Fibroblast of villous mesenchyme (primary cell): ENCODE results near the gene CTNNBIP1. TPM values are rescaled to one million over a fixed set of nuclear protein-coding genes. Genes with fewer than 3 reads are reported as not detected.

Experiments used
- DNase-seq: peaks from one replicate; pipeline ENCODE4 v3.0.0-alpha.2; 2010; ENCODE audit warnings: low read depth
- H3K4me3 ChIP-seq: 2 replicates; pipeline ENCODE4 v1.5.1; 2011; ENCODE audit warnings: low read depth, mild to moderate bottlenecking, low read length
- total RNA-seq: library from RNA; depleted of rRNA; stranded (reverse); fragments of >200 nt; gene quantifications from 2 replicates; pipeline ENCODE4 v1.2.3, GENCODE V29; 2012
- TF ChIP-seq, protein P1 (sequence below): IDR thresholded peaks from 2 replicates; pipeline ENCODE4 v1.5.1; 2012; ENCODE audit warnings: low read depth, mild to moderate bottlenecking, low read length; ENCODE audit not compliant: insufficient read depth

The CTNNBIP1 gene
- total RNA-seq, 1 donor: 13.4 TPM

DNA sequence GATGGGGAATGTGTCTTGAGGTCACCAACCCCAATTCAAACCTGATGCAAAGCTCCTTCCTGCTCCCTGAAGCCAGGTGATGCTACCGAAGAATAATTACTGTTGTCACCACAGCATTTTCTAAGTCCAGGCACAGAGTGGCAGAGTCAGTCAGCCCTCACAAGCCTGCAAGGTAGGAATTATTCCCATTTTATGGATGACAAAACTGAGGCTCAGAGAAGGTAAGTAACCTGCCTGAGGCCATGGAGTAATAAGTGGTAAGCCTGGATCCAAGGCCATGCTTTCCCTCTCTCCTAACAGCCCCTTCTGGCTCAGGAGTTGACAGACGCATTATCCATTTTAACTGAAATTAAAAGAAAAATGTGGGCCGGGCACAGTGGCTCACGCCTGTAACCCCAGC is 23.0 kb downstream of the CTNNBIP1 start:
- no peak overlapping the region for H3K4me3 ChIP-seq
- DNase-seq: no peak
- TF ChIP-seq, protein P1, sequence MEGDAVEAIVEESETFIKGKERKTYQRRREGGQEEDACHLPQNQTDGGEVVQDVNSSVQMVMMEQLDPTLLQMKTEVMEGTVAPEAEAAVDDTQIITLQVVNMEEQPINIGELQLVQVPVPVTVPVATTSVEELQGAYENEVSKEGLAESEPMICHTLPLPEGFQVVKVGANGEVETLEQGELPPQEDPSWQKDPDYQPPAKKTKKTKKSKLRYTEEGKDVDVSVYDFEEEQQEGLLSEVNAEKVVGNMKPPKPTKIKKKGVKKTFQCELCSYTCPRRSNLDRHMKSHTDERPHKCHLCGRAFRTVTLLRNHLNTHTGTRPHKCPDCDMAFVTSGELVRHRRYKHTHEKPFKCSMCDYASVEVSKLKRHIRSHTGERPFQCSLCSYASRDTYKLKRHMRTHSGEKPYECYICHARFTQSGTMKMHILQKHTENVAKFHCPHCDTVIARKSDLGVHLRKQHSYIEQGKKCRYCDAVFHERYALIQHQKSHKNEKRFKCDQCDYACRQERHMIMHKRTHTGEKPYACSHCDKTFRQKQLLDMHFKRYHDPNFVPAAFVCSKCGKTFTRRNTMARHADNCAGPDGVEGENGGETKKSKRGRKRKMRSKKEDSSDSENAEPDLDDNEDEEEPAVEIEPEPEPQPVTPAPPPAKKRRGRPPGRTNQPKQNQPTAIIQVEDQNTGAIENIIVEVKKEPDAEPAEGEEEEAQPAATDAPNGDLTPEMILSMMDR: no peak

DNA sequence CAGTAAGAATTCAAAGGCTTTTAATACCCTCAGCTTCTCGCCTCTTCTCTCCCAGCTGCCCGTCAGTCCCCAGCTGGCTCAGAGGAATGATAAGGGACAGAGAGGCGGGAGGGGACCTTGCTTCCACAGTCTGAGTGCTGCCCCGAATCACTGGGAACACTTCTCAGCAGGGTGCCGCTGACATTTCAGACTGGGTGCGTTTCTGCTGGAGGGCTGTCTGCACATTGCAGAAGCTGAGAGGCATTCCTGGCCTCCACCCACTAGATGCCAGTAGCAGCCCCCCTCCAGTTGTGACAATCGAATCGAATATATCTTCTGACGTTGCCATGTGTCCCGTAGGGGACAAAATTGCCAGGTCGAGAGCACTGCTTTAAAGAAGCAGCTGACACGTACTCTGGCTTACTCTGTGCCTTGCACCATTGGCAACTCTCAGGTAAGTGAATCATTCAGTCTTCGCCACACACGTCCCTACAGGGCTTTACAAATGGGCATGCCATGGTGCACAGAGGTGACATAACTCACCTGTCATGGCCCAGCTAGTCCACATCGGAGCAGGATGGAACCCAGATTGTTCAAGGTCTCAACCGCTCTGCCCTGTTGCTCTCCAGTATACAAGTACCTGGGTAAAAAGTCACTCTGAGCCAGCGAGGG is 23.9 kb downstream of the CTNNBIP1 start:
- DNase-seq: no peak
- H3K4me3 ChIP-seq: no peak overlapping the region
- TF ChIP-seq, protein P1: no peak

DNA sequence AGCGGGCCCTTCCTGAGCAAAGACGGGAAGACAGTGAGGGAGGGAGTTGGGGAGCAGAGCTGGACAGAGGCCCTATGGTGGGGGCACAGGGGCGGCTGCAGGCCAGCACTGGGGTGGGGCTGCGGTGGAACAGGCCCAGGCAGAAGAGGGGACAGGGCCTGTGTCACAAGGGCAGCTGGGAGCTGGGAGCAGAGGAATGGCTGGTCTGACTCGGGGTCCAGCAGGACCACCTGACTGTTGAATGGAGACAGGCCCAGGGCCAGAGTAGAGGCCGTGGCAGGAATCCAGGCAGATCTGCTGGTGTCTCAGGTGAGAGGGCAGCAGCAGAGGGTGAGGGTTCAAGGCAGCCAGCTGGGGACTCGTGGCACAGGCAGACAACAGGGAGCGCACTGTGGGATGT is 25.3 kb downstream of the CTNNBIP1 start:
- TF ChIP-seq, protein P1: no peak
- DNase-seq: no peak
- no peak overlapping the region for H3K4me3 ChIP-seq

DNA sequence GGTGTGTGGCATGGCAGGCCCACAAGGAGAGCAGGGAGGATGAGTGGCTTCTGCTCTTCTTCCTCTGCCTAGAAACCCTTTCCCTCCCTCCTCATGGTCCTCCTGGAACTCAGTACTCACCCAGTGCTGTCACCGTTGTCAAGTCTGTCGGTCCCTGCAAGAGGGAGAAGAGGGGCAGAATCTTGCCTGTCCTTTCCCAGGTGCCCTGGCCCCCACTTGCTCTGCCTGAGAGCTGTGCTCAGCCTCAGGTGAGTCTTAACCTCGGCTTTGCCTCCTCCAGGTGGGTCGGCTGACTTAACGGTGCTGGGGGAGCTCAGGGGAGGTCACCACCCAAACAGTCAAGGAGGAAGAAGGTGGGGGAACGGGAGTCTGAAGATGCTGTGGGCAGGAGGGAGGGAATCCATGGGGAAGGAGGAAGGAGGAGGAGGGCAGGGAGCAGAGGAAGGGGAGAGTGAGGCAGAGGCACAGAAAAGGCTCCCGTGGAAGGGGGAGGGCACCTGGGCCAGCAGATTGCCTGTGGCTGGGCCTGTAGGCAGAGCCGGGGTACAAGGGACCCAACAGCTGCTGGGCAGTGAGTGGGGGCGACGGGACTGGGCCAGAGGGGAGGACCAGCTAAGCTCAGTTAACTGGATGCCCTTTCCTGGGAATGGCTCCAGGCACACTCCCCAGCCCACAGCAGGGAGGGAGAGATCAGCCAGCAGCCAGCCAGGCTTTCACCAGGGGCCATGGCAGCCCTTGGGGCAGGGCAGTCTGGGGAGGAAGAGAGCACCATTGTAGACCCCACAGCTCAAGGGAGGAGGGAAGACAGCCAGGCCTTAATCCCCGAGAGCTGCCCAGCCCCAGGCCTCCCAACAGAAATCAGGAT is 26.3 kb downstream of the CTNNBIP1 start:
- TF ChIP-seq, protein P1: no peak
- H3K4me3 ChIP-seq: no peak overlapping the region
- no peak for DNase-seq

DNA sequence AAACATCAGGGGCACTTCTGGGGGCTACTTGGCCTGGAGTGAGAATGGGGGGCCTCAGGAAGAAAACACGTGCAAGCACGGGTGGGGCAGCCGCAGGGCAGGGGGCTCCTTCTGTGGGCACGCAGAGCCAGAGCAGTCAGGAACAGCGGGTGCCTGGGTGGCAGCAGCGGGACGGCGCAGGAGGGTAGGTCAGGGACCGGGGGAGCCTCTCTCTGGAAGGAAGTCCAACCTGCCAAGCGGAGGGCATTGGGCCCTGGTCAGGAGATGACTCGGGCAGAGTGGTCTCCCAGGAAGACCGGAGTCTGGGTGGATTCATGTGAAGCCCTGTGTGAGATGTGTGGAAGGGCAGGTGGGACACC is 27.1 kb downstream of the CTNNBIP1 start:
- H3K4me3 ChIP-seq: no peak overlapping the region
- TF ChIP-seq, protein P1: no peak
- DNase-seq: no peak

DNA sequence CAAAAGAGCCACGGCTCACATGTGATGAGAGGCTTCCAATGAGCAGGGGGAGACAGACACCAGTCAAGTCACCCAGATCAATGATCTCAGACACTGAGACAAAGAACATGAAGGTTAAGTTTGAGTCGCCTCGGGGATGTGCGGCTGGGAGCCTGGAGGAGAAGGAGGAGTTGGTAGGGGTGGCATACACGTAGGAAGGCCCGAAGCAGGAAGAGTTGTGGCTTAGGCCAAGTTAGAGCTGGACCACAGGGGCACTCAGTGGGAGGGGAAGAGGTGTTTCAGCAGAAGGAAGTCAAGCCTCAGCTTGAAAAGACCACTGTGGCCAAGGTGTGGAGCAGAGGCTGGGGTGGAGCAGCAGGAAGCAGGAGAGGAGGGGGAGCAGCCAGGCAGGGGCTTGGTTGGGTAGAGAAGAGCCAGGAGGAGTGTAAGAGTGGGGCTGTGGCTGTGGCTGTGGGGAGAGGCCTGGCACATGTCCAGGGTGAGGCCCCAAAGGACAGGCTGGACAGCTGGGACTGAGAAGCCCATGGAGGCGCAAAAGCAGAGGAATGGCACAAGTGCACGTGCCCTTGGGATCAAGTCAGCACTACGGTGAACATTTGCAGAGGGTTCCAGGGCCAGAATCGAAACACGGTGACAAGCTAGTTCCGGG is 27.6 kb downstream of the CTNNBIP1 start:
- H3K4me3 ChIP-seq: no peak overlapping the region
- TF ChIP-seq, protein P1: no peak
- DNase-seq: no peak
